GM12878 (cell line): ENCODE measurements around the gene TGFBR3. TPM values are rescaled to one million over a fixed set of nuclear protein-coding genes. Genes with fewer than 3 reads are reported as not detected.

Source experiments
- ASH2L ChIP-seq: fragments of 300-600, 200-600 bp; sonication (generic); IDR thresholded peaks from 2 replicates; pipeline ENCODE4 v1.6.1; 2017; ENCODE audit warnings: low read depth, mild to moderate bottlenecking, borderline replicate concordance
- MXI1 ChIP-seq: fragments of 150-350 bp; IDR thresholded peaks from 2 replicates; pipeline ENCODE4 v1.6.1; 2011; ENCODE audit warnings: low read depth, mild to moderate bottlenecking, inconsistent platforms, low read length, improper control_type of control experiment
- POLR2A ChIP-seq: IDR thresholded peaks from 2 replicates; pipeline ENCODE4 v1.6.1; 2011; ENCODE audit warnings: low read depth, mild to moderate bottlenecking, low read length
- POLR2AphosphoS5 ChIP-seq: IDR thresholded peaks from 2 replicates; pipeline ENCODE4 v1.6.1; 2011; ENCODE audit warnings: mild to moderate bottlenecking, low read length, inconsistent platforms
- SKIL ChIP-seq: fragments of 450-650 bp; IDR thresholded peaks from 2 replicates; pipeline ENCODE4 v1.6.1; 2017; ENCODE audit warnings: mild to moderate bottlenecking, low read depth, inconsistent platforms; ENCODE audit not compliant: poor library complexity, severe bottlenecking
- polyA plus RNA-seq, 11 experiments: library from polyadenylated mRNA; depleted of rRNA in 4 of 11; unstranded in 6 of 11; stranded (reverse) in 5 of 11; fragments of >200 nt; fragmentation: Nextera tagmentation in 4 of 11; fragmentation: Illumina TruSeq in 1 of 11; extraction: Ambion mirVana in 4 of 11; extraction: Trizol in 1 of 11; gene quantifications; 1 replicate in 1 of 11; 2 replicates in 10 of 11; pipeline versions ENCODE4 v1.2.1 to v1.2.3, GENCODE V29; 2011 to 2016; ENCODE audit warnings: inconsistent platforms in 2 of 11, missing spikeins in 2 of 11, low read depth in 1 of 11
- total RNA-seq, 4 experiments: library from RNA; depleted of rRNA in 3 of 4; stranded (reverse); fragments of >200 nt in 3 of 4; fragmentation: Illumina TruSeq in 1 of 4; extraction: Trizol in 1 of 4; gene quantifications; 2 replicates each; pipeline versions ENCODE4 v1.2.1 to v1.2.3, GENCODE V29; 2013 to 2021
- TF ChIP-seq, protein P1 (sequence below): IDR thresholded peaks from 2 replicates; pipeline ENCODE4 v1.6.1; 2012; ENCODE audit warnings: improper control_type of control experiment, low read depth, low read length; ENCODE audit not compliant: insufficient replicate concordance

Gene TGFBR3
- total and polyA plus RNA-seq, 10 of the 15 experiments (the other 5 are each of a cell fraction or from before 2014, with no cell fraction given), result 2.7 to 16.5 (median 12.6) TPM

- TF ChIP-seq SKIL (no peak), ASH2L (no peak), MXI1 (no peak), POLR2AphosphoS5 (no peak), POLR2A (no peak)
- TF ChIP-seq, protein P1, sequence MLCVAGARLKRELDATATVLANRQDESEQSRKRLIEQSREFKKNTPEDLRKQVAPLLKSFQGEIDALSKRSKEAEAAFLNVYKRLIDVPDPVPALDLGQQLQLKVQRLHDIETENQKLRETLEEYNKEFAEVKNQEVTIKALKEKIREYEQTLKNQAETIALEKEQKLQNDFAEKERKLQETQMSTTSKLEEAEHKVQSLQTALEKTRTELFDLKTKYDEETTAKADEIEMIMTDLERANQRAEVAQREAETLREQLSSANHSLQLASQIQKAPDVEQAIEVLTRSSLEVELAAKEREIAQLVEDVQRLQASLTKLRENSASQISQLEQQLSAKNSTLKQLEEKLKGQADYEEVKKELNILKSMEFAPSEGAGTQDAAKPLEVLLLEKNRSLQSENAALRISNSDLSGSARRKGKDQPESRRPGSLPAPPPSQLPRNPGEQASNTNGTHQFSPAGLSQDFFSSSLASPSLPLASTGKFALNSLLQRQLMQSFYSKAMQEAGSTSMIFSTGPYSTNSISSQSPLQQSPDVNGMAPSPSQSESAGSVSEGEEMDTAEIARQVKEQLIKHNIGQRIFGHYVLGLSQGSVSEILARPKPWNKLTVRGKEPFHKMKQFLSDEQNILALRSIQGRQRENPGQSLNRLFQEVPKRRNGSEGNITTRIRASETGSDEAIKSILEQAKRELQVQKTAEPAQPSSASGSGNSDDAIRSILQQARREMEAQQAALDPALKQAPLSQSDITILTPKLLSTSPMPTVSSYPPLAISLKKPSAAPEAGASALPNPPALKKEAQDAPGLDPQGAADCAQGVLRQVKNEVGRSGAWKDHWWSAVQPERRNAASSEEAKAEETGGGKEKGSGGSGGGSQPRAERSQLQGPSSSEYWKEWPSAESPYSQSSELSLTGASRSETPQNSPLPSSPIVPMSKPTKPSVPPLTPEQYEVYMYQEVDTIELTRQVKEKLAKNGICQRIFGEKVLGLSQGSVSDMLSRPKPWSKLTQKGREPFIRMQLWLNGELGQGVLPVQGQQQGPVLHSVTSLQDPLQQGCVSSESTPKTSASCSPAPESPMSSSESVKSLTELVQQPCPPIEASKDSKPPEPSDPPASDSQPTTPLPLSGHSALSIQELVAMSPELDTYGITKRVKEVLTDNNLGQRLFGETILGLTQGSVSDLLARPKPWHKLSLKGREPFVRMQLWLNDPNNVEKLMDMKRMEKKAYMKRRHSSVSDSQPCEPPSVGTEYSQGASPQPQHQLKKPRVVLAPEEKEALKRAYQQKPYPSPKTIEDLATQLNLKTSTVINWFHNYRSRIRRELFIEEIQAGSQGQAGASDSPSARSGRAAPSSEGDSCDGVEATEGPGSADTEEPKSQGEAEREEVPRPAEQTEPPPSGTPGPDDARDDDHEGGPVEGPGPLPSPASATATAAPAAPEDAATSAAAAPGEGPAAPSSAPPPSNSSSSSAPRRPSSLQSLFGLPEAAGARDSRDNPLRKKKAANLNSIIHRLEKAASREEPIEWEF, result no peak
Observed at GRCh38 chr1:91900562-91900961, 14.6 kb upstream of the TGFBR3 start (continued).
